VCaP (cell line): ENCODE data around the gene FBXW12.

ENCODE experiments used
- H3K27ac ChIP-seq: fragments of 450-650 bp; 2 replicates; pipeline ENCODE4 v1.5.1; 2017
- CTCF ChIP-seq: fragments of 450-650 bp; conservative IDR thresholded peaks from 2 replicates; pipeline ENCODE4 v1.5.1; 2017; ENCODE audit warnings: mild to moderate bottlenecking, moderate library complexity

Gene FBXW12

GRCh38 chr3:48415251-48415953 is 43.4 kb downstream of the FBXW12 start:
- TF ChIP-seq CTCF = no peak

GRCh38 chr3:48416091-48416505 is 44.1 kb downstream of the FBXW12 start:
- no peak overlapping the region for H3K27ac ChIP-seq
- TF ChIP-seq CTCF = no peak

More at GRCh38 chr3:48415251-48415953, 43.4 kb downstream of the FBXW12 start:
- no peak overlapping the region for H3K27ac ChIP-seq

GRCh38 chr3:48416546-48416945 is 44.5 kb downstream of the FBXW12 start:
- TF ChIP-seq CTCF = no peak
- no peak overlapping the region for H3K27ac ChIP-seq

- no peak overlapping the region for H3K27ac ChIP-seq
- no peak for TF ChIP-seq CTCF
These were observed 45.6 kb downstream of the FBXW12 start for GRCh38 chr3:48417529-48418108.

DNA sequence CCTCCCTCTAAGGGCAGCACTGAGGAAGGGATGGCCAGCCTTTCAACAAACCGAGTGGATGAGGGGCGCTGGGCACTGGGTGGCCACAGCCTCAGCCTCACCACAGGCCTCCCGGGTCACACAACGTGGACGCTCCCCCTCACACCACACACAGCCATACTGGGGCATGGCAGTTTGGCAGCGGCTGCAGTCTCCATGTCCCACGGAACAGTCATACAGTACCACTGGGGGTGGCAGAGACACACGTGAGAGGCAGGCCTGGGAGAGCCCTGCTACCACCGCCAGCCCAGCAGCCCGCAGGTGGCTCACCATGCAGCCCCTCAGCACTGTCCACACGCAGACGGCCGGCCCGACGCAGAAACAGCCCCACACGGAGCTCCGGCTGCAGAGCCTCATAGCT is 46.1 kb downstream of the FBXW12 start:
- no peak for TF ChIP-seq CTCF
- H3K27ac ChIP-seq = no peak overlapping the region

GRCh38 chr3:48418651-48419050 is 46.6 kb downstream of the FBXW12 start:
- H3K27ac ChIP-seq = no peak overlapping the region
- TF ChIP-seq CTCF = no peak

GRCh38 chr3:48419149-48419548 is 47.1 kb downstream of the FBXW12 start:
- TF ChIP-seq CTCF = no peak

More at GRCh38 chr3:48419149-48419548, 47.1 kb downstream of the FBXW12 start:
- H3K27ac ChIP-seq = no peak overlapping the region
